Measurements from ENCODE around the gene ZNF497. TPM values are rescaled to one million over a fixed set of nuclear protein-coding genes. Genes with fewer than 3 reads are reported as not detected.

Gene ZNF497
- total and polyA plus RNA-seq, 9 of the 15 experiments (the other 6 are each of a cell fraction or from before 2014, with no cell fraction given) = 0.06 to 0.98 (median 0.44) TPM; not detected in 1

DNA sequence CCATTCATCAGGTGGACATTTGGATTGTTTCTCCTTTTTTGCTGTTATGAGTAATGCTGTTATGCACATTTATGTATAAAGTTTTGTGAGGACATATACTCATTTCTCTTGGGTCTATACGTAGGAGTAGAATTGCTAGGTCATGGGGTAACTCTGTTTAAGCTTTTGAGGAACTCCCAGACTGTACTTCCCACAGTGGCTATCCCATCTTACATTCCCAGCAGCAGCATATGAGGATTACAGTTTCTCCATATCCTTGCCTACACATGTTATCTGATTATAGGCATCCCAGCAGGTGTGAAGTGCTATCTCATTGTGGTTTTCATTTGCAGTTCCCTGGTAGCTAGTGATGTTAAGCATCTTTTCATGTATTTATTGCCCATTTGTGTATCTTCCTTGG, 29.9 kb downstream of the ZNF497 start (continued):
- TF ChIP-seq, protein P1, sequence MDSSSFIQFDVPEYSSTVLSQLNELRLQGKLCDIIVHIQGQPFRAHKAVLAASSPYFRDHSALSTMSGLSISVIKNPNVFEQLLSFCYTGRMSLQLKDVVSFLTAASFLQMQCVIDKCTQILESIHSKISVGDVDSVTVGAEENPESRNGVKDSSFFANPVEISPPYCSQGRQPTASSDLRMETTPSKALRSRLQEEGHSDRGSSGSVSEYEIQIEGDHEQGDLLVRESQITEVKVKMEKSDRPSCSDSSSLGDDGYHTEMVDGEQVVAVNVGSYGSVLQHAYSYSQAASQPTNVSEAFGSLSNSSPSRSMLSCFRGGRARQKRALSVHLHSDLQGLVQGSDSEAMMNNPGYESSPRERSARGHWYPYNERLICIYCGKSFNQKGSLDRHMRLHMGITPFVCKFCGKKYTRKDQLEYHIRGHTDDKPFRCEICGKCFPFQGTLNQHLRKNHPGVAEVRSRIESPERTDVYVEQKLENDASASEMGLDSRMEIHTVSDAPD (CRISPR knock-in tag; IDR thresholded peaks at IDR 0.05) = no peak
- TF ChIP-seq RCOR1 (IDR thresholded peaks at IDR 0.05; ENCODE audit: borderline replicate concordance in 1 of 2, low read depth in 2 of 2, low read length in 2 of 2) (0 out of 4 replicates have a peak, but pooled peaks of 1 of the 2 experiments have one; percentile 24), RBM34 (IDR thresholded peaks at IDR 0.05; ENCODE audit: borderline replicate concordance, insufficient read depth, low read length) (no peak), EP300 (IDR thresholded peaks at IDR 0.05; ENCODE audit: low read length) (peak; percentile 9; the same call in 1 of the 2 replicates), ARID1B (IDR thresholded peaks at IDR 0.05) (0 out of 2 replicates have a peak, but pooled peaks have one; percentile 38), CTBP1 (IDR thresholded peaks at IDR 0.05; ENCODE audit: borderline replicate concordance) (peak; percentile 69; the same call in 1 of the 2 replicates), TEAD4 (IDR thresholded peaks at IDR 0.05; ENCODE audit: low read length) (peak; percentile 56; the same call in 1 of the 2 replicates), TEAD4 (CRISPR knock-in tag; IDR thresholded peaks at IDR 0.05; ENCODE audit: borderline replicate concordance) (no peak), TCF3 (CRISPR knock-in tag; IDR thresholded peaks at IDR 0.05) (peak; percentile 40; the same call in 1 of the 2 replicates), NCOR1 (IDR thresholded peaks at IDR 0.05) (peak; percentile 29; the same call in 1 of the 2 replicates), ESRRA (IDR thresholded peaks at IDR 0.05; ENCODE audit: borderline replicate concordance, low read depth) (peak; percentile 60; the same call in 1 of the 2 replicates), STAT5A (IDR thresholded peaks at IDR 0.05; ENCODE audit: borderline replicate concordance, low read length) (0 out of 2 replicates have a peak, but pooled peaks have one; percentile 17), ATF7 (IDR thresholded peaks at IDR 0.05) (no peak), SPI1 (IDR thresholded peaks at IDR 0.05; ENCODE audit: borderline replicate concordance, low read depth, low read length) (peak; percentile 63; the same call in 1 of the 2 replicates), C11orf30 (IDR thresholded peaks at IDR 0.05; ENCODE audit: low read depth) (peak; percentile 53; the same call in 1 of the 2 replicates), MAFF (IDR thresholded peaks at IDR 0.05; ENCODE audit: low read length) (peak; percentile 50), IRF2 (CRISPR knock-in tag; IDR thresholded peaks at IDR 0.05) (no peak), MAFG (tag; conservative IDR thresholded peaks at IDR 0.05) (peak; percentile 54; the same call in 1 of the 2 replicates), SMARCA4 (IDR thresholded peaks at IDR 0.05) (0 out of 2 replicates have a peak, but pooled peaks have one; percentile 16), XRCC5 (IDR thresholded peaks at IDR 0.05; ENCODE audit: low read depth, low read length) (no peak), L3MBTL2 (IDR thresholded peaks at IDR 0.05) (peak; percentile 37; the same call in 1 of the 2 replicates), BRD9 (IDR thresholded peaks at IDR 0.05; ENCODE audit: low read depth, partially characterized antibody) (no peak), KDM1A (IDR thresholded peaks at IDR 0.05) (0 out of 4 replicates have a peak, but pooled peaks of 1 of the 2 experiments have one; percentile 3), PTRF (tag; IDR thresholded peaks at IDR 0.05) (no peak), NFE2 (IDR thresholded peaks at IDR 0.05; ENCODE audit: low read depth) (peak; percentile 86), FOXA3 (CRISPR knock-in tag; conservative IDR thresholded peaks at IDR 0.05 in 1 of 2, IDR thresholded peaks at IDR 0.05 in 1 of 2) (no peak), CBFA2T3 (IDR thresholded peaks at IDR 0.05) (peak; percentile 60; the same call in 1 of the 2 replicates)
- TF ChIP-seq, protein P2, sequence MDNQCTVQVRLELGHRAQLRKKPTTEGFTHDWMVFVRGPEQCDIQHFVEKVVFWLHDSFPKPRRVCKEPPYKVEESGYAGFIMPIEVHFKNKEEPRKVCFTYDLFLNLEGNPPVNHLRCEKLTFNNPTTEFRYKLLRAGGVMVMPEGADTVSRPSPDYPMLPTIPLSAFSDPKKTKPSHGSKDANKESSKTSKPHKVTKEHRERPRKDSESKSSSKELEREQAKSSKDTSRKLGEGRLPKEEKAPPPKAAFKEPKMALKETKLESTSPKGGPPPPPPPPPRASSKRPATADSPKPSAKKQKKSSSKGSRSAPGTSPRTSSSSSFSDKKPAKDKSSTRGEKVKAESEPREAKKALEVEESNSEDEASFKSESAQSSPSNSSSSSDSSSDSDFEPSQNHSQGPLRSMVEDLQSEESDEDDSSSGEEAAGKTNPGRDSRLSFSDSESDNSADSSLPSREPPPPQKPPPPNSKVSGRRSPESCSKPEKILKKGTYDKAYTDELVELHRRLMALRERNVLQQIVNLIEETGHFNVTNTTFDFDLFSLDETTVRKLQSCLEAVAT (IDR thresholded peaks at IDR 0.05) = peak in 1 of 2 experiments; percentile 25; a peak in 1 of 4 replicates

All from K562 (cell line).